Peyer's patch (tissue), 4 donors: ENCODE measurements around the gene SETD1B. TPM values are rescaled to one million over a fixed set of nuclear protein-coding genes. Genes with fewer than 3 reads are reported as not detected.
"Not testable (repeated sequence)": the region's sequence is repeated elsewhere in the genome, so short reads cannot be mapped to it uniquely, and the experiment has no call there.

Experiments used
- DNase-seq, 3 donors: peaks; one replicate each; pipeline ENCODE4 v3.0.0-alpha.2; 2017 to 2019
- H3K27ac ChIP-seq, 4 donors: fragments of 200-600 bp; sonication (generic); one replicate each; pipeline ENCODE4 v1.5.1; 2016 to 2019
- H3K27me3 ChIP-seq, 2 donors: fragments of 200-600 bp; sonication (generic); one replicate each; pipeline ENCODE4 v1.5.1; 2019
- H3K36me3 ChIP-seq, 3 donors: fragments of 200-600 bp; sonication (generic); one replicate each; pipeline ENCODE4 v1.5.1; 2016 to 2019
- H3K4me1 ChIP-seq, 4 donors: fragments of 200-600 bp; sonication (generic); one replicate each; pipeline ENCODE4 v1.5.1; 2016 to 2019
- H3K4me3 ChIP-seq, 4 donors: fragments of 200-600 bp; sonication (generic); 1 replicate in 3 of 4; 2 replicates in 1 of 4; pipeline ENCODE4 v1.5.1; 2016 to 2019; ENCODE audit warnings: mild to moderate bottlenecking in 1 of 4
- H3K9me3 ChIP-seq, 4 donors: fragments of 200-600 bp; sonication (generic); one replicate each; pipeline ENCODE4 v1.5.1; 2016 to 2019; ENCODE audit warnings: mild to moderate bottlenecking in 1 of 4
- CTCF ChIP-seq, 6 experiments: fragments of 450-650 bp in 4 of 6; fragments of 200-600 bp in 2 of 6; sonication (generic) in 1 of 6; IDR thresholded peaks; one replicate each; pipeline ENCODE4 v1.5.1; 2017 to 2019; ENCODE audit warnings: antibody characterized with exemption in 6 of 6, mild to moderate bottlenecking in 3 of 6, moderate library complexity in 1 of 6
- POLR2A ChIP-seq, 2 donors: fragments of 450-650 bp; IDR thresholded peaks; one replicate each; pipeline ENCODE4 v1.5.1; 2017; ENCODE audit warnings: antibody characterized with exemption in 2 of 2, mild to moderate bottlenecking in 2 of 2, moderate library complexity in 2 of 2
- total RNA-seq, 4 donors: library from RNA; depleted of rRNA; stranded (reverse); fragments of >200 nt; gene quantifications; one replicate each; pipeline ENCODE4 v1.1.0, GENCODE V29; 2016

The SETD1B gene
- total RNA-seq, 4 donors from 2014 or later, result 15.4 to 30.5 (median 25.3) TPM

DNA sequence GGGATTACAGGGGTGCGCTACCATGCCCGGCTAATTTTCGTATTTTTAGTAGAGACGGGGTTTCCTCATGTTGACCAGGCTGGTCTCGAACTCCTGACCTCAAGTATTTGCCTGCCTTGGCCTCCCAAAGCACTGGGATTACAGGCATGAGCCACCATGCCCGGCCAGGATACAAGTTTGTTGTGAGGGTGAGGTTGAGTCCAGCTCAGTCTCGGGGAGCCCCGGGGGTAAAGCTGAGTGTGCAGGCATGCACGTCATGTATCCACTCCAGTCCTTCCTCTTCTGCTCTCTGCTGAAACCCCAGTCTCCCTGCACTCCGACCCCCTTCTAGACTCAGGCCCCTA lies 54.5 kb downstream of the SETD1B start:
- H3K9me3 ChIP-seq, result no peaks in the 10 kb centered on the region
- H3K27me3 ChIP-seq, result no peaks in the 10 kb centered on the region
- H3K36me3 ChIP-seq, result no peaks in the 10 kb centered on the region
- peak overlapping the region; percentile 46 to 74 (median 64) for H3K27ac ChIP-seq
- TF ChIP-seq CTCF (IDR thresholded peaks at IDR 0.05) (no peak), POLR2A (IDR thresholded peaks at IDR 0.05) (no peak)
- peak overlapping the region in 1 of 4 donors; percentile 16 for H3K4me3 ChIP-seq
- H3K4me1 ChIP-seq, result peaks cover 0 to 9% (median 0%) of the 10 kb centered on the region in 4 donors
- no peak for DNase-seq

DNA sequence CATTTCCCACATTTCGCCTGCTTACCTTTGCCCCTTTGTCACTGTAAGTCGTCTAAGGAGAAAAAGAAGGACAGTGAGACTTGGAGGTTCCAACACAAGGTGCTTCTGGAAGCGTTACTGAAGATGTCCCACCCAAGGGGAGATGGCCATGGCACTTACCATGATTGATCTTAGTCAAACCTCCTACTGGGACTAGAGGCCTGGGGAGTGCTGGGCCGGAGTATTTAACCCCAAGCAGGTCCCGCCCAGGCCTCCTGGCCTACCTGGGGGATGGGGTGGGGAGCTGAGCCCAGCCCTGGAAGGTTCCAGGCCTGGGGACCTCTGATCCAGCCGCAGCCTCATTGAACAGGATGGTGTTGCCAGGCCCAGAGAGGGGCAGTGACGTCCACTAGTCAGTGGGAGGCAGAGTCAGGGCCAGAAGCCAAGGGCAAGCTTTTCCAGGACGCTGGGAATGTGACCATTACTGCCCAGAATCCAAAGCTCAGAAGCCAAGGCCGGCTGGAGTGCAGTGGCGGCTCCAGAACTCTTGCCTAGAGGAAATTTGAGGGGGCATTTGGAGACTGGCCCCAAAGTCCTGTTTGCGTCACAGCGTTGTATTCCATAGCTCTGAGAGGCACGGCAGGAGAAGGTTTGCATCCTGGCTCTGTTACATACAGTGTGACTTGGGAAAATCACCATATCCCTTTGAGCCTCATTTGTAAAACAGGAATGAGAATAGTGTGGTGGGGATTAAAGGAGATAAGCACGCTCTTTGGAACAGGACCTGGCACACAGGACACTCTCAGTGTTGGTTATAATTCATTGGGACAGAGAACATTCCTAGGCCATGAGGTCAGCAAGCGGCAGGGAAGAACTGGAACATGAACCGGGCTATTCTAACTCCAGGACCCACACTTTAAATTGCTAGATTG lies 55.1 kb downstream of the SETD1B start, which contains the start of gene HPD:
Gene HPD (minus strand): TSS at position 198 of the 911 bp plus-strand sequence. CDS start 36 bp downstream, at position 162.
- peak within 1 kb of the TSS; percentile 46 to 74 (median 64) for H3K27ac ChIP-seq
- H3K9me3 ChIP-seq, result no peaks in the 10 kb centered on the region
- no peak for TF ChIP-seq CTCF (IDR thresholded peaks at IDR 0.05)
- TF ChIP-seq POLR2A (IDR thresholded peaks at IDR 0.05), result no peak
- H3K4me1 ChIP-seq, result peaks cover 0 to 9% (median 0%) of the 10 kb centered on the region in 4 donors
- peak in 1 of 3 donors; percentile 53 for DNase-seq
- peak within 1 kb of the TSS in 1 of 4 donors; percentile 16 for H3K4me3 ChIP-seq
- H3K27me3 ChIP-seq, result no peaks in the 10 kb centered on the region
- H3K36me3 ChIP-seq, result no peaks in the 10 kb centered on the region

DNA sequence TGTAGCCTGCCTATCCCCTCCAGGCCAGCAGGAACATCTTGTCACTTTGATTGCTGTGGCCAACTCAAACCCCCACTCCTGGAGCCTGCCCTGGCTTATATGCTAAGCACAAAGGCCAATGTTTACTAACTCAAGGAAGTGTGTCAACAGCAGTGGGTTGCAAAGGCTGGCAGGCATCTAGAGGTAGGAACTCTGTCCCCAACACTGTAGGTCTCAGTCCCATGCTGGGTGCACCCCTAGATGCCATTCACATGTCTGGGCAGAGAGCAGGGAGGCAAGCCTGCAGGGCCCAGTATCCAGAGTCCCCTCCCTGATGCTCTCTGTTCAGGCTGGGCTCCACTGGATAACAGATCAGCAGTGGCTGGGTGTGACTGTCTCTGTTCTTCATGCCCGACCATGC lies 56.4 kb downstream of the SETD1B start:
- Histone ChIP-seq H3K36me3 (no peaks in the 10 kb centered on the region), H3K4me3 (no peak overlapping the region), H3K4me1 (peaks cover 0 to 9% (median 0%) of the 10 kb centered on the region in 4 donors), H3K27ac (no peak overlapping the region), H3K27me3 (no peaks in the 10 kb centered on the region), H3K9me3 (no peaks in the 10 kb centered on the region)
- TF ChIP-seq CTCF (IDR thresholded peaks at IDR 0.05) (no peak), POLR2A (IDR thresholded peaks at IDR 0.05) (no peak)
- no peak for DNase-seq

- not testable (repeated sequence) for H3K27me3 ChIP-seq, H3K9me3 ChIP-seq, H3K27ac ChIP-seq, H3K36me3 ChIP-seq, DNase-seq, H3K4me3 ChIP-seq, H3K4me1 ChIP-seq
These were observed 56.9 kb downstream of the SETD1B start for GRCh38 chr12:121860699-121861098.

GRCh38 chr12:121861636-121862254 lies 57.9 kb downstream of the SETD1B start:
- TF ChIP-seq POLR2A (IDR thresholded peaks at IDR 0.05) (no peak), CTCF (IDR thresholded peaks at IDR 0.05) (no peak)
- Histone ChIP-seq H3K27ac (no peak overlapping the region), H3K36me3 (no peaks in the 10 kb centered on the region), H3K4me3 (no peak overlapping the region), H3K9me3 (no peaks in the 10 kb centered on the region), H3K4me1 (peaks cover 0 to 9% (median 0%) of the 10 kb centered on the region in 4 donors), H3K27me3 (no peaks in the 10 kb centered on the region)
- DNase-seq, result no peak

GRCh38 chr12:121866331-121866730 lies 62.5 kb downstream of the SETD1B start:
- Histone ChIP-seq H3K27ac (no peak overlapping the region), H3K4me1 (no peaks in the 10 kb centered on the region), H3K36me3 (no peaks in the 10 kb centered on the region), H3K4me3 (no peak overlapping the region), H3K9me3 (no peaks in the 10 kb centered on the region), H3K27me3 (no peaks in the 10 kb centered on the region)
- no peak for DNase-seq
- no peak for TF ChIP-seq CTCF (IDR thresholded peaks at IDR 0.05)
- TF ChIP-seq POLR2A (IDR thresholded peaks at IDR 0.05), result no peak

- H3K27ac ChIP-seq, H3K4me1 ChIP-seq, H3K9me3 ChIP-seq, H3K4me3 ChIP-seq, H3K27me3 ChIP-seq, DNase-seq, H3K36me3 ChIP-seq: not testable (repeated sequence)
These were observed 65.4 kb downstream of the SETD1B start for GRCh38 chr12:121869229-121869628.
